Measurements from ENCODE around the gene GLRX5. TPM values are rescaled to one million over a fixed set of nuclear protein-coding genes. Genes with fewer than 3 reads are reported as not detected.

Gene GLRX5
- total RNA-seq, result 10 to 100 TPM; 62.4 to 63.4 TPM
- polyA plus RNA-seq (2013, experiment 1 of 2), result 73.3 TPM
- 69.6 TPM for polyA plus RNA-seq (2013, experiment 2 of 2)
- long read RNA-seq, experiment 1, transcript GLRX5-201 (2 exons, 1,564 nt), result major isoform, 70 of 76 reads
- long read RNA-seq, experiment 1, partial matches to known transcripts, result 6 of 76 reads
- long read RNA-seq, experiment 1, other reads (novel, unspliced or antisense), result 0 of 76 reads
- long read RNA-seq, experiment 2, transcript GLRX5-201 (2 exons, 1,564 nt), result major isoform, 117 of 117 reads
- long read RNA-seq, experiment 2, partial matches to known transcripts, result 0 of 117 reads
- long read RNA-seq, experiment 2, other reads (novel, unspliced or antisense), result 0 of 117 reads
- long read RNA-seq, experiment 3, partial matches to known transcripts, result 0 of 7 reads
- long read RNA-seq, experiment 3, other reads (novel, unspliced or antisense), result 3 of 7 reads
- long read RNA-seq, experiment 4, partial matches to known transcripts, result 0 of 9 reads
- long read RNA-seq, experiment 4, other reads (novel, unspliced or antisense), result 6 of 9 reads

GRCh38 chr14:95534299-95535225, at the start of gene GLRX5:
TSS of gene GLRX5 (plus strand) at chr14:95535050. CDS start at chr14:95535090, 40 bp downstream.
- H3K4me1 ChIP-seq (ENCODE audit: control insufficient read depth, insufficient read depth, low read length), result peaks cover 3% of the 10 kb centered on the region
- H3K4me3 ChIP-seq (ENCODE audit: low read length), result peak within 1 kb of the TSS; percentile 90
- 0% methylated on average over 46 to 97 of the region's 97 CpGs for WGBS, 2 experiments (ENCODE audit: insufficient coverage in 1 of 2, insufficient read length in 1 of 2)

DNA sequence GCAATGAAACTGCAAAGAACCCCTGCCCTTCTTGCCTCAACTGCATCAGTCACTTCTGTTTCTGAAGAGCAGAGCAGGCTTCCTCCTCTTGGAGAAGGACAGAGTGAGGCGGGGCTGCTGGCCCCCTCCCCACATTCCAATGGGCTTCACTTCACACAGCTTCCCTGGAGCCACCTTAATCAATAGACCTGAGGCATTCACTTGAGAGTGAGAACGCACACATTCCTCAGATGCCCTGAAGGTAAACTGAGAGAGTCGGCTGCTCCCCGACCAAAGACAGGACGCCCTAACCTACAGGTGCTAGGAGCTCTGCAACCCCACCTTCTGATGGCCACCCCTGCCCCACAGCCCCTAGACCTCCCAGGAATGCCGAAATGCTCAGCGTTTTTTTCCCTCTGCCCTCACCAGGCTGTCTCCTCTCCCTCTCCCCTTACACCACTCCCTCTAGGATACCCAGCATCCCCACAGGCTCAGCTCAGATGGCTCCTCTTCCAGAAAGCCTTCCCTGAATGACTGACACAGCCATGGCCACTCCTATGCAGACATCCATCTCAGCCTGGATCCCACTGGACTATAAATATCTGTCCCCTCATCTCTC, 49.5 kb upstream of the GLRX5 start:
- TF ChIP-seq CTCF (conservative IDR thresholded peaks at IDR 0.05), result no peak
- no peak overlapping the region for H3K9ac ChIP-seq (ENCODE audit: extremely low read depth, low read length, poor library complexity, severe bottlenecking)
- H3K4me1 Mint-ChIP-seq, result peaks cover 36% of the 10 kb centered on the region
- DNase-seq, result peak; percentile 66
- no peak overlapping the region for H3K4me3 Mint-ChIP-seq
- WGBS, 2 experiments (ENCODE audit: insufficient coverage in 1 of 2, insufficient read length in 1 of 2), result 61 to 70% methylated on average over 4 to 7 of the region's 7 CpGs
- H3K27me3 ChIP-seq (ENCODE audit: control insufficient read depth, insufficient read depth, low read length, poor library complexity, severe bottlenecking), result no peaks in the 10 kb centered on the region
- H3K4me3 ChIP-seq (ENCODE audit: low read length), result no peak overlapping the region
- no peaks in the 10 kb centered on the region for H3K36me3 Mint-ChIP-seq (ENCODE audit: low read depth)
- no peaks in the 10 kb centered on the region for H3K36me3 ChIP-seq (ENCODE audit: control insufficient read depth, insufficient read depth, low read length)
- peaks cover 36% of the 10 kb centered on the region for H3K4me1 ChIP-seq (ENCODE audit: control insufficient read depth, insufficient read depth, low read length)
- no peaks in the 10 kb centered on the region for H3K9me3 ChIP-seq (ENCODE audit: control insufficient read depth, low read length)
- no peaks in the 10 kb centered on the region for H3K27me3 Mint-ChIP-seq (ENCODE audit: insufficient read depth)
- no peak overlapping the region for H3K27ac ChIP-seq (ENCODE audit: low read depth, low read length)
- H3K27ac Mint-ChIP-seq, result peak overlapping the region; percentile 75
- no peaks in the 10 kb centered on the region for H3K9me3 Mint-ChIP-seq

More at GRCh38 chr14:95534299-95535225, at the start of gene GLRX5:
- peaks cover 18% of the 10 kb centered on the region for H3K36me3 ChIP-seq (ENCODE audit: control insufficient read depth, insufficient read depth, low read length)
- no peaks in the 10 kb centered on the region for H3K27me3 Mint-ChIP-seq (ENCODE audit: insufficient read depth)
- H3K4me1 Mint-ChIP-seq, result peaks cover 47% of the 10 kb centered on the region
- H3K9me3 Mint-ChIP-seq, result no peaks in the 10 kb centered on the region
- peak within 1 kb of the TSS; percentile 63 for H3K27ac ChIP-seq (ENCODE audit: low read depth, low read length)
- TF ChIP-seq CTCF (conservative IDR thresholded peaks at IDR 0.05), result no peak
- H3K27me3 ChIP-seq (ENCODE audit: control insufficient read depth, insufficient read depth, low read length, poor library complexity, severe bottlenecking), result no peaks in the 10 kb centered on the region
- peaks cover 8% of the 10 kb centered on the region for H3K36me3 Mint-ChIP-seq (ENCODE audit: low read depth)
- peak within 1 kb of the TSS; percentile 84 for H3K9ac ChIP-seq (ENCODE audit: extremely low read depth, low read length, poor library complexity, severe bottlenecking)
- H3K4me3 Mint-ChIP-seq, result peak within 1 kb of the TSS; percentile 80
- peak; percentile 99 for DNase-seq
- H3K9me3 ChIP-seq (ENCODE audit: control insufficient read depth, low read length), result no peaks in the 10 kb centered on the region
- H3K27ac Mint-ChIP-seq, result peak within 1 kb of the TSS; percentile 92

All from endodermal cell (in vitro differentiated cells).